Measurements from ENCODE around the gene CYYR1. TPM values are rescaled to one million over a fixed set of nuclear protein-coding genes. Genes with fewer than 3 reads are reported as not detected.

The CYYR1 gene
- total RNA-seq, 2 experiments from 2014 or later: not detected

DNA sequence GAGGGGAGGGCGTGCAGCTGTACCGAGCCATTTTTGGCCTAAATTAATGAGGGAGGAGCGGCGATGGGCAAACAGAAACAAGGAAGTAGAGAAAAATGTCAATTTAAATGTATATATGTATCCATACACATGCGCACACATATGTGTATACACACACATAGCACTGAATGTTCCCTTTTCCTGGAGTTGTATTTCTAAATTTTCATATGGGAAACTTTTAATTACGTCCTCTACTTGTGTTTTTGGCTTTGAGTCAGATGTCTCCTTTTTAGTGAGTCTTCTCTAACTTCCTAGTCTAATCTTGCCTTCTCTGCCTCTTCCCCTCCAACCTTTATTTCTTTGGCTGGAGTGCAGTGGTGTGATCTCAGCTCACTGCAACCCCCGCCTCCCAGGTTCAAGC, 15.4 kb upstream of the CYYR1 start:
- no peak overlapping the region for H2AFZ ChIP-seq (ENCODE audit: low read length)
- no peaks in the 10 kb centered on the region for H3K9me3 ChIP-seq (ENCODE audit: low read length)
- no peak for DNase-seq (ENCODE audit: low spot score)
- intact Hi-C loops (cut with micrococcal nuclease; ENCODE audit: unreplicated experiment): no loop called here
- H3K4me2 ChIP-seq (ENCODE audit: low read length): no peak overlapping the region
- BruUV-seq (replicated peaks): no TSS peak
- no peak overlapping the region for H3K27ac ChIP-seq (ENCODE audit: low read depth, low read length, poor library complexity, severe bottlenecking)
- POLR2A ChIA-PET: no interaction called here
- no peak overlapping the region for H3K4me3 ChIP-seq (ENCODE audit: low read depth, low read length, poor library complexity, severe bottlenecking)
- no peaks in the 10 kb centered on the region for H3K4me1 ChIP-seq (ENCODE audit: insufficient read depth, low read length, poor library complexity, severe bottlenecking)
- no peaks in the 10 kb centered on the region for H4K20me1 ChIP-seq (ENCODE audit: insufficient read depth, low read length)
- TF ChIP-seq EZH2phosphoT487 (IDR thresholded peaks at IDR 0.05; ENCODE audit: borderline replicate concordance, low read depth, low read length) (no peak), CTCF (conservative IDR thresholded peaks at IDR 0.05; ENCODE audit: low read length) (no peak)
- no peaks in the 10 kb centered on the region for H3K36me3 ChIP-seq (ENCODE audit: insufficient read depth, low read length)
- CTCF ChIA-PET (ENCODE audit: unreplicated experiment): no interaction called here
- no peaks in the 10 kb centered on the region for H3K9me2 ChIP-seq (ENCODE audit: insufficient read depth, low read length)
- H3K79me2 ChIP-seq (ENCODE audit: insufficient read depth, low read depth, low read length): no peaks in the 10 kb centered on the region

DNA sequence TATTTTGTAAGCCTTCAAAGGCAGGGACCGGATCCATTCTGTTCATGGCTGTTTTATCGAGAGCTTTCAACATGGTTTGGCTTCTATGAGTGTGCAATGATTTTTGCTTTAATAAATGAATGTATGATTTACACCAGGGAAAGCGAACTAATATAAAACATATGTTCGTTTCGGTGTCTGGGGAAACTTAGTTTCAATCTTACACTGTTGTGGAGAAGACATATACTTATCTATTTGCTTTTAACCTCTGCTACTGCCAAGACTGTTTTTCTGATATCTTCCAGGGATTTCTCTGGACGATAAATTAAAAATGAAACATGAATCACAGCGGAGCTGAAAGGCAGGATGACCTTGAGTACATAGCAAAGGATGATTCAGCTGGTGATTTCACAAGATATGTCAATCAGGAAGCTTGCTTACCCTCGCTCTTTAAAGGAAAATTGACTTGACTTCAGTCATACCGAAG, 14.7 kb upstream of the CYYR1 start:
- Histone ChIP-seq H3K4me1 (ENCODE audit: insufficient read depth, low read length, poor library complexity, severe bottlenecking) (no peaks in the 10 kb centered on the region), H3K4me2 (ENCODE audit: low read length) (no peak overlapping the region), H3K36me3 (ENCODE audit: insufficient read depth, low read length) (no peaks in the 10 kb centered on the region), H4K20me1 (ENCODE audit: insufficient read depth, low read length) (no peaks in the 10 kb centered on the region), H2AFZ (ENCODE audit: low read length) (no peak overlapping the region), H3K27ac (ENCODE audit: low read depth, low read length, poor library complexity, severe bottlenecking) (no peak overlapping the region), H3K4me3 (ENCODE audit: low read depth, low read length, poor library complexity, severe bottlenecking) (no peak overlapping the region), H3K9me2 (ENCODE audit: insufficient read depth, low read length) (no peaks in the 10 kb centered on the region), H3K9me3 (ENCODE audit: low read length) (no peaks in the 10 kb centered on the region), H3K79me2 (ENCODE audit: insufficient read depth, low read depth, low read length) (no peaks in the 10 kb centered on the region)
- ChIA-PET POLR2A (no interaction called here), CTCF (ENCODE audit: unreplicated experiment) (no interaction called here)
- no peak for DNase-seq (ENCODE audit: low spot score)
- no TSS peak for BruUV-seq (replicated peaks)
- intact Hi-C loops (cut with micrococcal nuclease; ENCODE audit: unreplicated experiment): no loop called here
- TF ChIP-seq CTCF (conservative IDR thresholded peaks at IDR 0.05; ENCODE audit: low read length) (no peak), EZH2phosphoT487 (IDR thresholded peaks at IDR 0.05; ENCODE audit: borderline replicate concordance, low read depth, low read length) (no peak)

DNA sequence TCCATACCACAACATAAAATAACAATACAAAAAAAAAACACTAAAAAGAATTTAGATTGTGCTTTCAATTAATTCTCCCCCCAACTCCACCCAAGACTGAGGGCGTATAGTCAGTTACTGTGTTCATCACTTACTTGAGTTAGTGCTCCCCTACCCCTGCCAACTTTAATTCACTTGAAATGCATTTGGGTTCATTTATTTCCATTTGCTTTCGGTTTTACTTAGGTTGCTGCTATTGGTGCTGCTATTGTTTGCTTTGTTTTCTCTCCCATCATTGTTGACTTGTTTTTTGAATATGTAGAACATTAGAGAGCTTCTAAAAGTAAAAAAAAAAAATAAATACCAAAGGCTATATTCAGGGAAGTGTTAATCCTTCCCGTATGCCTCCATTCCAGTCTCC, 10.7 kb upstream of the CYYR1 start:
- DNase-seq (ENCODE audit: low spot score): no peak
- TF ChIP-seq EZH2phosphoT487 (IDR thresholded peaks at IDR 0.05; ENCODE audit: borderline replicate concordance, low read depth, low read length) (no peak), CTCF (conservative IDR thresholded peaks at IDR 0.05; ENCODE audit: low read length) (no peak)
- Histone ChIP-seq H3K9me2 (ENCODE audit: insufficient read depth, low read length) (no peaks in the 10 kb centered on the region), H3K4me3 (ENCODE audit: low read depth, low read length, poor library complexity, severe bottlenecking) (no peak overlapping the region), H2AFZ (ENCODE audit: low read length) (no peak overlapping the region), H3K27ac (ENCODE audit: low read depth, low read length, poor library complexity, severe bottlenecking) (no peak overlapping the region), H3K36me3 (ENCODE audit: insufficient read depth, low read length) (no peaks in the 10 kb centered on the region), H3K4me2 (ENCODE audit: low read length) (no peak overlapping the region), H3K79me2 (ENCODE audit: insufficient read depth, low read depth, low read length) (no peaks in the 10 kb centered on the region), H4K20me1 (ENCODE audit: insufficient read depth, low read length) (no peaks in the 10 kb centered on the region), H3K9me3 (ENCODE audit: low read length) (no peaks in the 10 kb centered on the region), H3K4me1 (ENCODE audit: insufficient read depth, low read length, poor library complexity, severe bottlenecking) (no peaks in the 10 kb centered on the region)
- ChIA-PET CTCF (ENCODE audit: unreplicated experiment) (no interaction called here), POLR2A (interaction anchor here (1.3 kb wide), 1 partner anchor 29 kb away, joined by 3 read pairs; no protein-coding TSS in a partner anchor)
- BruUV-seq (replicated peaks): no TSS peak
- intact Hi-C loops (cut with micrococcal nuclease; ENCODE audit: unreplicated experiment): no loop called here
